Suprapubic skin (tissue), 4 donors: ENCODE data around the gene GNG5. TPM values are rescaled to one million over a fixed set of nuclear protein-coding genes. Genes with fewer than 3 reads are reported as not detected.

Experiments
- total RNA-seq, 4 donors: library from RNA; depleted of rRNA; stranded (reverse); fragments of >200 nt; gene quantifications; one replicate each; pipeline ENCODE4 v1.1.0, GENCODE V29; 2016

GNG5 gene
- total RNA-seq, 4 donors from 2014 or later = 81.0 to 113 (median 88.2) TPM

Other genes starting within 250 kb of the GNG5 start
- 1 to 10 TPM in 3 of 4 donors, under 1 TPM in 1; 0.89 to 2.9 (median 1.5) TPM for gene SAMD13, start 204.9 kb downstream of the GNG5 start, total RNA-seq
- gene DNASE2B, start 108.1 kb downstream of the GNG5 start, total RNA-seq = 1 to 10 TPM in 1 of 4 donors, not detected in 3; 1.2 TPM
- gene RPF1, start 27.3 kb downstream of the GNG5 start, total RNA-seq = 10 to 100 TPM; 26.0 to 42.2 (median 39.1) TPM
- 1 to 10 TPM in 1 of 4 donors, not detected in 3; 1.7 TPM for gene SPATA1, start 195 bp downstream of the GNG5 start, total RNA-seq
- gene CTBS, start 67.9 kb upstream of the GNG5 start, total RNA-seq = 10 to 100 TPM; 13.4 to 17.9 (median 15.3) TPM
- gene SSX2IP, start 183.9 kb upstream of the GNG5 start, total RNA-seq = 10 to 100 TPM in 1 of 4 donors, 1 to 10 TPM in 3; 6.1 to 12.8 (median 9.4) TPM